Measurements from ENCODE around the gene PEX5L. TPM values are rescaled to one million over a fixed set of nuclear protein-coding genes. Genes with fewer than 3 reads are reported as not detected.
"Not testable (repeated sequence)": the region's sequence is repeated elsewhere in the genome, so short reads cannot be mapped to it uniquely, and the experiment has no call there.

The PEX5L gene
- polyA plus RNA-seq (ENCODE audit: insufficient read length in 10 of 10), result under 1 TPM; 0.12 to 0.53 (median 0.25) TPM
- long read RNA-seq, donor 1, result 0 reads
- long read RNA-seq, donor 2, result 0 reads
- long read RNA-seq, donor 3, result 0 reads
- long read RNA-seq, donor 4, result 0 reads
- long read RNA-seq, donor 5, result 0 reads
- long read RNA-seq, donor 6, result 0 reads
- long read RNA-seq, donor 7, result 0 reads
- long read RNA-seq, donor 8, result 0 reads
- long read RNA-seq, donor 9, result 0 reads

- peak; percentile 33 to 83 (median 69) for DNase-seq
Observed at GRCh38 chr3:180036671-180037455, at the start of gene PEX5L. PEX5L (minus strand) TSS chr3:180036937; CDS start chr3:180036599, 338 bp downstream.

GRCh38 chr3:180085122-180085710, 48.5 kb upstream of the PEX5L start:
- DNase-seq, result no peak

GRCh38 chr3:180082699-180083098, 46.0 kb upstream of the PEX5L start:
- DNase-seq, result no peak

GRCh38 chr3:180078592-180078991, 41.9 kb upstream of the PEX5L start:
- DNase-seq, result no peak

- DNase-seq, result no peak
Observed at GRCh38 chr3:180073561-180073960, 36.8 kb upstream of the PEX5L start.

- no peak for DNase-seq
Observed at GRCh38 chr3:180072786-180073185, 36.0 kb upstream of the PEX5L start.

GRCh38 chr3:180070925-180071324, 34.2 kb upstream of the PEX5L start:
- no peak for DNase-seq

GRCh38 chr3:180068023-180068422, 31.3 kb upstream of the PEX5L start:
- no peak for DNase-seq

GRCh38 chr3:180066598-180066997, 29.9 kb upstream of the PEX5L start:
- DNase-seq, result no peak

GRCh38 chr3:180063783-180064182, 27.0 kb upstream of the PEX5L start:
- no peak for DNase-seq

- DNase-seq, result no peak
Observed at GRCh38 chr3:180062771-180063170, 26.0 kb upstream of the PEX5L start.

- peak in 1 of 3 donors; percentile 2 for DNase-seq
Observed at GRCh38 chr3:180059356-180059755, 22.6 kb upstream of the PEX5L start.

- no peak for DNase-seq
Observed at GRCh38 chr3:180058238-180058637, 21.5 kb upstream of the PEX5L start.

- DNase-seq, result not testable (repeated sequence)
Observed at GRCh38 chr3:180055656-180056055, 18.9 kb upstream of the PEX5L start.

GRCh38 chr3:180049391-180049790, 12.7 kb upstream of the PEX5L start:
- DNase-seq, result no peak

GRCh38 chr3:180048840-180049239, 12.1 kb upstream of the PEX5L start:
- DNase-seq, result peak in 1 of 3 donors; percentile 2

- no peak for DNase-seq
Observed at GRCh38 chr3:180048103-180048502, 11.4 kb upstream of the PEX5L start.

- no peak for DNase-seq
Observed at GRCh38 chr3:180040966-180041365, 4.2 kb upstream of the PEX5L start.

- DNase-seq, result no peak
Observed at GRCh38 chr3:180036092-180036670, 556 bp downstream of the PEX5L start.

GRCh38 chr3:180026997-180027396, 9.7 kb downstream of the PEX5L start:
- DNase-seq, result no peak

GRCh38 chr3:180018543-180018942, 18.2 kb downstream of the PEX5L start:
- DNase-seq, result no peak

GRCh38 chr3:180017846-180018245, 18.9 kb downstream of the PEX5L start:
- DNase-seq, result no peak

GRCh38 chr3:180011927-180012326, 24.8 kb downstream of the PEX5L start:
- no peak for DNase-seq

Measured in muscle of back (tissue), 13 donors.